C4-2B (cell line): ENCODE results near the gene ERC1.

Source experiments
- H3K27ac ChIP-seq: fragments of 450-650 bp; 2 replicates; pipeline ENCODE4 v1.5.1; 2017
- ZFX ChIP-seq: fragments of 450-650 bp; IDR thresholded peaks from 2 replicates; pipeline ENCODE4 v1.6.1; 2017
- TF ChIP-seq, protein P1 (sequence below): fragments of 450-650 bp; conservative IDR thresholded peaks from 2 replicates; pipeline ENCODE4 v1.5.1; 2017; ENCODE audit warnings: mild to moderate bottlenecking

ERC1 gene

DNA sequence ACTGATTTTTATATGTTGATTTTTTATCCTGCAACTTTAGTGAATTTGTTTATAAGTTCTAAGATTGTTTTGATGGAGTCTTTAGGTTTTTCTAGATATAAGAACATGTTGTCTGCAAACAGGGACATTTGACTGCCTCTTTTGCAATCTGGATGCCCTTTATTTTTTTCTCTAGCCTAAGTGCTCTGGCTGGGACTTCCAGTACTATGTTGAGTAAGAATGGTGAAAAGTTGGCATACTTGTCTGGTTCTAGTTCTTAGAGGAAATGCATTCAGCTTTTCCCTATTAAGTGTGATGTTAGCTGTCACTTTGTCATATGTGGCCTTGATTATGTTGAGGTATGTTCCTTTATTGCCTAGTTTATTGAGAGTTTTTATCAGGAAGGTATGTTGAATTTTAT, 68.1 kb downstream of the ERC1 start:
- TF ChIP-seq, protein P1, sequence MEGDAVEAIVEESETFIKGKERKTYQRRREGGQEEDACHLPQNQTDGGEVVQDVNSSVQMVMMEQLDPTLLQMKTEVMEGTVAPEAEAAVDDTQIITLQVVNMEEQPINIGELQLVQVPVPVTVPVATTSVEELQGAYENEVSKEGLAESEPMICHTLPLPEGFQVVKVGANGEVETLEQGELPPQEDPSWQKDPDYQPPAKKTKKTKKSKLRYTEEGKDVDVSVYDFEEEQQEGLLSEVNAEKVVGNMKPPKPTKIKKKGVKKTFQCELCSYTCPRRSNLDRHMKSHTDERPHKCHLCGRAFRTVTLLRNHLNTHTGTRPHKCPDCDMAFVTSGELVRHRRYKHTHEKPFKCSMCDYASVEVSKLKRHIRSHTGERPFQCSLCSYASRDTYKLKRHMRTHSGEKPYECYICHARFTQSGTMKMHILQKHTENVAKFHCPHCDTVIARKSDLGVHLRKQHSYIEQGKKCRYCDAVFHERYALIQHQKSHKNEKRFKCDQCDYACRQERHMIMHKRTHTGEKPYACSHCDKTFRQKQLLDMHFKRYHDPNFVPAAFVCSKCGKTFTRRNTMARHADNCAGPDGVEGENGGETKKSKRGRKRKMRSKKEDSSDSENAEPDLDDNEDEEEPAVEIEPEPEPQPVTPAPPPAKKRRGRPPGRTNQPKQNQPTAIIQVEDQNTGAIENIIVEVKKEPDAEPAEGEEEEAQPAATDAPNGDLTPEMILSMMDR: no peak
- no peak overlapping the region for H3K27ac ChIP-seq

DNA sequence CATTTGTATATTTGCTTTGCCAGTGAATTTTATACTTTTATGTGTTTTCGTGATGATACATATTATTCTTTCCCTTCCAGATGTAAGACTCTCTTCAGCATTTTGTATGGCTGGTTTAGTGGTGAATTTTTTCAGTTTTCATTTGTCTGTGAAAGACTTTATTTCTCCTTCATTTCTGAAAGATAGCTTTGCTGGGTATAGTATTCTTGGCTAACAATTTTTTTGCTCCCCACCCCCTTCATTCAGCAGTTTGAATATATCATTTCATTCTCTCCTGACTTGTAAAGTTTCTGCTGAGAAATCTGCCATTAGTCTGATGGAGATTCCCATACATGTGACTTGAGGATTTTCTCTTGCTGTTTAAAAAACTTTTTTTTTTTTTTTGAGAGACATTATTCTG, 72.8 kb downstream of the ERC1 start:
- no peak for TF ChIP-seq ZFX
- TF ChIP-seq, protein P1: no peak
- H3K27ac ChIP-seq: no peak overlapping the region

DNA sequence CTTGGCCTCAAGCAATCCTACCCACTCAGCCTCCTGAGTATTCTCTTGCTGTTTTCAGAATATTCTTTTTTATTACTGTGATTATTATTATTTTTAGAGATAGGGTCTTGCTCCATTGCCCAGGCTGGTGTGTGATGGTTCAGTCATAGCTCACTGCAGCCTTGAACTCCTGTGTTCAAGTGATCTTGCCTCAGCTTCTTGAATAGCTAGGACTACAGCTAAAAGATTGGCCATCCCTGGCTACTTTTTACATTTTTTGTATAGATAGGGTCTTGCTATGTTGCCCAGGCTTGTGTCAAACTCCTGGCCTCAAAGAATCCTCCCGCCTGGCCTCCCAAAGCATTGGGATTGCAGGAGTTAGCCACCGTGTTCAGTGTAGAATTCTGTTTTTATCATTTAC, 73.3 kb downstream of the ERC1 start:
- no peak for TF ChIP-seq ZFX
- TF ChIP-seq, protein P1: no peak
- H3K27ac ChIP-seq: no peak overlapping the region

DNA sequence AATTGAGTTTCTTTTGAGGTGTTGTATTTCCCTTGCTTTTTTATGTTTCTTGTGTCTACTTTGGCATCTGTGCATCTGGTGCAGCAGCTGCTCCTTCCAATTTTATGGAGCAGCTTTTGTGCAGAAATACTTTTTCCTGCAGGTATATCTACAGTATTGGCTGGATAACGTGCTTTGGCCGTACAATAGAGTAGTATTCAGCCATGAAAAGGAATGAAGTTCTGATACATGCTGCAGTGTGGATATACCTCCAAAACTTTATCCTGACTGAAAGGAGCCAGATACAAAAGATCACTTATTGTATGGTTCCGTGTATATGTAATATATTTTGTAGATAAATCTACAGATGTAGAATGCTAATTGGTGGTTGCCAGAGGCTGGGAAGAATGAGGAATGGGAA, 74.6 kb downstream of the ERC1 start:
- no peak overlapping the region for H3K27ac ChIP-seq
- TF ChIP-seq ZFX: no peak
- TF ChIP-seq, protein P1: no peak

DNA sequence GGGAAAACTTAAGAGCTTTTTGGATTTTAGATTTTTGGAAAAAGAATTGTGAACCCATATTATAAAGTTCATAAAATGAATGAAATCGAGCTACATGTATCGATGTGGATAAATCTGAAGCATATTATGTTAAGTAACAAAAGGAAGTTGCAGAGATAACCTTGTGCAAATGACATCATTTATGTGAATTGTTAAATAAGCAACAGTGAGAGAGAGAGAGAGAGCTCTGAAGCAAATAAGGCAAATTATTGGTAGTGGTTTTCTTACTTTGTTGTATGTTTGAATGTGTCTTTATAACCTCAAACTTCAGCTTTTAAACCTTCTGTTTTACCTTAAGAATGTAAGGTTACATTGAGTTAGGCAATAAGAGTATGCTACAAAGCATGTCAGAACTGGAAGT, 78.8 kb downstream of the ERC1 start:
- TF ChIP-seq ZFX: no peak
- TF ChIP-seq, protein P1: no peak

DNA sequence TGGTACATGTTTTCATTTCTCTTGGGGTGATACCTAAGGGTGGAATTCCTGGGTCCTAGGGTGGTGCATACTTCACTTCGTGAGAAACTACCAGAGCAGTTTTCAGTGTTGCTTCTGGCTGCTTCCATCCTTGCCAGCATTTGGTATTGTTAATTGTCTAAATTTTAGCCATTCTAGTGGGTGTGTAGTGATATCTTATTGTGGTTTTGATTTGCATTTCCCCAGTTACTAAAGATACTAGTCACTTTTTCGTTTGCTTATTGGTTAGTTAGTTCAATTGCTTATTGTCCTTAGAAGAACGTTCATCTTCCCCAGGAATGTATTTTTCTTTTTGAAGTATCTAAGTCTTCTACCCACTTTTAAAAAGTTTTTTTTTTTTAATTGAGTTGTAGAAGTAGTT, 80.2 kb downstream of the ERC1 start:
- no peak overlapping the region for H3K27ac ChIP-seq

More for the DNA sequence above, 78.8 kb downstream of the ERC1 start:
- no peak overlapping the region for H3K27ac ChIP-seq

DNA sequence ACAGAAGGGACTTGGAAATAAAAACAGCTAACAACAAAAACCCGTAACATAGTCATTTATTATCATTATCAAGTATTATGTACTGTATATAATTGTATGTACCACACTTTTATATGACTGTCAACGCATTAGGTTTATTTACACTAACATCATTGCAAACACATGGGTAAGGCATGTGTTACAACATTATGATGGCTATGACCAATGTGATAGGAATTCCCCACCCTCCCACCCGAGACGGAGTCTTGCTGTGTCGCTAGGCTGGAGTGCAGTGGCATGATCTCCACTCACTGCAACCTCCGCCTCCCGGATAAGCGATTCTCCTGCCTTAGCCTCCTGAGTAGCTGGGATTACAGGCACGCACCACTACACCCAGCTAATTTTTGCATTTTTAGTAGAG, 82.6 kb downstream of the ERC1 start:
- TF ChIP-seq, protein P1: no peak
- no peak for TF ChIP-seq ZFX
- no peak overlapping the region for H3K27ac ChIP-seq

More for the DNA sequence above, 80.2 kb downstream of the ERC1 start:
- no peak for TF ChIP-seq ZFX
- TF ChIP-seq, protein P1: no peak
